DLD1 (cell line): ENCODE measurements around the gene EGLN1.
"Not testable (repeated sequence)": the region's sequence is repeated elsewhere in the genome, so short reads cannot be mapped to it uniquely, and the experiment has no call there.

Experiments used
- in situ Hi-C: cut with HindIII; loops from 2 replicates; pipeline ENCODE4 v1.10.0; 2017; ENCODE audit warnings: low sequenced_read_pairs

The EGLN1 gene

GRCh38 chr1:231369282-231369681, 52.8 kb downstream of the EGLN1 start:
- in situ Hi-C loops, result no loop called here

GRCh38 chr1:231364192-231364591, 57.9 kb downstream of the EGLN1 start:
- in situ Hi-C loops, result loop anchor here (5.0 kb wide), 1 partner anchor 228 kb away; no protein-coding TSS in a partner anchor

DNA sequence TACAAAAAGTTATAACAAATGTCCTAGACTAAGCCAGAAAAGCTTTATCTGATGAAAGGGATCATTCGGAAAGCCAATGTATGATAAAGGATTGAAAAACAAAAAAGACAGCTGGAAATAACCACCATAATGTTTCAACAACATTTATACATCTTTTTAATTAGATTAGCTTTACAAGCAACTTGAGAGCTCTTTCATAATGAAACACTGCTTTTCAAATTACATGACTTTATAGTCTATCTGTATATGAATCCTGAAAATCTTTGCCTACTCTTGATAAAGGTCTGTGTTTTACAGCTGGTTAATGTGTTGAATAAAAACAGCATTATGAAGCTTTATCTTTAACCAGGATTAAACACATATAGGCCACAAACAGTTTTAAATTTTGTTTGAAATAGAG, 58.5 kb downstream of the EGLN1 start:
- in situ Hi-C loops, result loop anchor here (5.0 kb wide), 1 partner anchor 229 kb away; no protein-coding TSS in a partner anchor

GRCh38 chr1:231362325-231362724, 59.8 kb downstream of the EGLN1 start:
- in situ Hi-C loops, result loop anchor here (5.0 kb wide), 1 partner anchor 230 kb away; no protein-coding TSS in a partner anchor

GRCh38 chr1:231359113-231359512, 63.0 kb downstream of the EGLN1 start:
- in situ Hi-C loops, result no loop called here

DNA sequence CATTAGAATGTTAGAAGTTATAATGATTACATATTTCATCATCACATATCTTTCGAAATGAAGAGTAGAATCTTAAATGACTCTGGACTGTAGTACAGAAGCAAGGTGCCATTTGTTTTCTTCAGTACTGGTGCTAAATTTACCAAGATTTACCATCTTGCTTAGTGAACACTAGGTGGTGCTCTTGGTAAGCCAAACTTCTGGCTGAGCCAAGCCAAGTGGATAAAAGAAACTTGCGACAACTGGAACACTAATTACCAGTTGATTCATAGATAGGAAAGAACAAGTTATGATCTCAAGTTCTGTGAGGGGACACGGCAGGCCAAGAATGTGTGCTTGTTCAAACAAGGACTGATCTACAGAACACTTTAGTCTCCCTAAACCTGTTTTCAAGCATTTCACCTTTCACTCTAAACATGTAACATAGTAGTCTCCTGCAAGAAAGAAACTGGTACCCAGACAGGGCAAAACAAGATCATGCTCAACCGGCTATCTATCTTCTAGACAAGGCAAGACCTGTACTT, 64.2 kb downstream of the EGLN1 start:
- in situ Hi-C loops, result no loop called here

DNA sequence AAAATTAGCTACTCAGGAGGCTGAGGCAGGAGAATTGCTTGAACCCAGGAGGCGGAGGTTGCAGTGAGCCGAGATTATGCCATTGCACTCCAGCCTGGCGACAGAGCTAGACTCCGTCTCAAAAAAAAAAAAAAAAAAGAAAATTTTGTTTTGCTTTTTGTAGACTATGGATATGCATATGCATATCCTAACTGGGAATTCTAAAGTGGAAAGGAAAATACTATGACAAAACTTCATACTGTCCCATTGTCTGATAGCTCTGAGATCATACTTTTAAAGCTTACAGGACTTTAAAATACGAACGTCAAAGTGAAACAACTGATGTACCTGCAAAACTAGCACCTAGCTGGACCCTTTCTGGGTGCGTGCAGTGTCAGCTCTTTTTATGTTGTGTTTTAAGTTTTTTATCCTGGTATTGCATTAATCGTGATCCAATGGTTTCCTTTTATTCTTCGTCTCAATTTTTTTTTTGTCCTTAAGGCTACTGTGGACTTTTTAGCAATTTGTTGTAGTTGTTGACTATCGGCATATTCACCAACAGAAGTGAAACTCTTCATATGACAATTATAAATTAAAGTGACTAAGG, 64.8 kb downstream of the EGLN1 start:
- in situ Hi-C loops, result no loop called here

- in situ Hi-C loops, result no loop called here
These were observed 66.9 kb downstream of the EGLN1 start for GRCh38 chr1:231355171-231355570.

DNA sequence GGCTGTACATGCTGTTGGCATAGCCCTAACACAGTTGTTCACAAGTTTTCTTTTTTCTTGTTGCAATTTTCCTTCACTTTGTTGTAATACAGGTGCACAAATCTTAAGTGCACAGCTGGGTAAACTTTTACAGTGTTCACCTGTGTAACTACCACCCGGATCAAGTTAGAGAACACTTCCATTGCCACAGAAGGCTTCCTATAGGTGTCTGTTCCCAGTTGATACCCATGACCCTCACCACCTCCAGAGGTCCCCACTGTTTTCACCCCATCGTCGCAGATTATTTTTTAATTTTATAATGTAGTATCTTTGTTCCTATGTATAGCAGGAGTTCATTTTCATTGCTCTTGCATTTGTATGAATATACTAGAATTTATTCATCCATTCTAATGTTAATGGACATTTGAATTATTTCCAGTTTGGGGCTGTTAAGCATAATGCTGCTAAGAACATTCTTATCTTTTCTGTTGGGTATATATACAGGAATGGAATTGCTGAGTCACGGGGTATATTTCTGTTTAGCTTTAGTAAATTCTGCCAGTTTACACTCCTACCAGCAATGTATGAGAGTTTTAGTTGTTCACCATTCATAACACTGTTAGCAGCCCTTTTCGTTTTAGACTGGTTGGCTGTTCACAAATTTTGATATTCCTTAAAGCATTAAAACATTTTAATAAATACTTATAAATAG, 67.6 kb downstream of the EGLN1 start:
- in situ Hi-C loops, result no loop called here

- in situ Hi-C loops, result no loop called here
These were observed 69.0 kb downstream of the EGLN1 start for GRCh38 chr1:231353086-231353485.

DNA sequence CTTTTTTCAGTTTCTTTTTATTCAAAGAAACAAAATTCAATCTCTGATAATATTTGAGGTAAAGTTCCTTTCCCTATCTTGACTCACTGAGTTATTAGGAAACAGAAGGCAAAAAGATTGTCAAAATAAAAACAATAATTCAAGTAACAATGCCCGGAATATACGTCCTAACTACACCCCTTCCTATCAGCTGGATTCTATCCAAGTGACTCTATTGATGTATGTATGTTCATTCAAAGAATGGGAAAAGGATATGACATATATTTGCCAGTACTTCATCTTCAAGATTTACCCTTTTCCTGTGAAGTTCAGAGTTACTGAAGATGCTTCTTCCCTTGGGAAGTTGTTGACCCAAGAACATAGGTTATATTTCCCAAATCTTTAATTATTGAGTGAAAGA, 70.3 kb downstream of the EGLN1 start:
- in situ Hi-C loops, result no loop called here

GRCh38 chr1:231348856-231349255, 73.2 kb downstream of the EGLN1 start:
- in situ Hi-C loops, result not testable (repeated sequence)

GRCh38 chr1:231348442-231348841, 73.6 kb downstream of the EGLN1 start:
- in situ Hi-C loops, result no loop called here

GRCh38 chr1:231347961-231348360, 74.1 kb downstream of the EGLN1 start:
- in situ Hi-C loops, result no loop called here

DNA sequence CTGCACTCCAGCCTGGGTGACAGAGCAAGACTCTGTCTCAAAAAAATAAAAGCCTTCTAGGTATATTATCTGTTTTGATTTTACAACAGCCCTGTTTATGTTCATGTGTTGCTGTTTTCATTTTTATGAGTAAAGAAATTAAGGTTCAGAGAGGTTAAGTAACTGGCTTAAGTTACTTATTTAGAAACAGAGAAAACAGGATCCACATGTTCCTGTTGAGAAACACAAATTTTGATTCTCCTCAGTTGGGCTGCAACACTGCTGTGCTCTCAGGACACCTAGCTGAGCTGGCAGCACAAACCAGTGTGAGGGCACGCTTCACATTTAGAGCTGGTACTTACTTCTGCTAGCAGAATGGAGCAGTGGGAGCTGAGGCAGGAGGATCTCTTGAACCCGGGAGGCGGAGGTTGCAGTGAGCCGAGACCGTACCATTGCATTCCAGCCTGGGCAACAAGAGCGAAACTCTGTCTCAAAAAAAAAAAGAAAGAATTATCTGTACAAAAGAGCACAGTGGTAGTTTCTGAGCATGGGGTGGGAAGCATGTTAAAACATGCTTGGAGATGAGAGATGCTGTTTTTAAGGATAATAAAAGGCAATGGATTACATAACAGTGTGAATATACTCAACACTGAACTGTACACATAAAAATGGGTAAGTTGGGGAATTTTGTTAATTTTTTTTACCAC, 81.6 kb downstream of the EGLN1 start:
- in situ Hi-C loops, result no loop called here

DNA sequence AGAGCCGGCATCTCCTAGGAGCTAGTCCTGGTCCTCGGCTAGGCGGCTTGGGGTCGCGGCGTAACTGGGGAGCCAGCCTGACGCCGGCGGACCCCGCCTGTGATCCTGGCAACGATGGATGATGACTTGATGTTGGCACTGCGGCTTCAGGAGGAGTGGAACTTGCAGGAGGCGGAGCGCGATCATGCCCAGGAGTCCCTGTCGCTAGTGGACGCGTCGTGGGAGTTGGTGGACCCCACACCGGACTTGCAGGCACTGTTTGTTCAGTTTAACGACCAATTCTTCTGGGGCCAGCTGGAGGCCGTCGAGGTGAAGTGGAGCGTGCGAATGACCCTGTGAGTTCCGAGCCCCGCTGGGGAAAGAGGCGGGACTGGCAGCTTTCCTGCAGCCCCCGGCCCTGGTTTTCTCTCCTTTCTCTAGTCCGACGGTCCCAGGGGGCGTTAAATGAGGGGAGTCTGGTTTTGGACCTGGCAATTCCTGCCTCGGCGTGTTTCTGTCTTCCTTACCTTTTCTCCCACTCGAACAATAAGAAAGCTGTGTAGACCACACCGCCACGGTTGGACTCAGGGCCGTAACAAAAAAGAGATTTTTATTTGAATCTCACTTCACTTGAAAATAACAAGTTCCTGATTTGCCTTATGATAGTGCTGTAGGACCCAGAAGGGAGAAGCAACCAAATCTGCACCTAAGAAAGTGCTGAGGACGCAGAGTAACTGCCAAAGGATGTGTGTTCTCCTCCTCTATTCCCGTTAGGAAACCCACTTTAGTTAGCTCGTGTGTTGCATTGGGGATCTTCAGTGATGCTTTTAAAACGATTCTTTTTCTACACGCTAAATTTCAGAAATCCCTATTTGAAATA, 83.6 kb downstream of the EGLN1 start, which contains the start of gene SPRTN:
Gene SPRTN (plus strand): TSS at position 24 of the 859 bp plus-strand sequence. CDS start 91 bp downstream, at position 115.
- in situ Hi-C loops, result no loop called here

- in situ Hi-C loops, result no loop called here
These were observed 84.4 kb downstream of the EGLN1 start, which contains the start of gene EXOC8 for GRCh38 chr1:231337472-231338269. TSS of gene EXOC8 (minus strand) at chr1:231337852. CDS start at chr1:231337745, 107 bp downstream.

GRCh38 chr1:231337043-231337471, 85.0 kb downstream of the EGLN1 start:
- in situ Hi-C loops, result no loop called here
